ENCODE results near the gene EXOC4. TPM values are rescaled to one million over a fixed set of nuclear protein-coding genes. Genes with fewer than 3 reads are reported as not detected.

Gene EXOC4
- total RNA-seq, 1 experiment from 2014 or later, result 71.0 TPM

DNA sequence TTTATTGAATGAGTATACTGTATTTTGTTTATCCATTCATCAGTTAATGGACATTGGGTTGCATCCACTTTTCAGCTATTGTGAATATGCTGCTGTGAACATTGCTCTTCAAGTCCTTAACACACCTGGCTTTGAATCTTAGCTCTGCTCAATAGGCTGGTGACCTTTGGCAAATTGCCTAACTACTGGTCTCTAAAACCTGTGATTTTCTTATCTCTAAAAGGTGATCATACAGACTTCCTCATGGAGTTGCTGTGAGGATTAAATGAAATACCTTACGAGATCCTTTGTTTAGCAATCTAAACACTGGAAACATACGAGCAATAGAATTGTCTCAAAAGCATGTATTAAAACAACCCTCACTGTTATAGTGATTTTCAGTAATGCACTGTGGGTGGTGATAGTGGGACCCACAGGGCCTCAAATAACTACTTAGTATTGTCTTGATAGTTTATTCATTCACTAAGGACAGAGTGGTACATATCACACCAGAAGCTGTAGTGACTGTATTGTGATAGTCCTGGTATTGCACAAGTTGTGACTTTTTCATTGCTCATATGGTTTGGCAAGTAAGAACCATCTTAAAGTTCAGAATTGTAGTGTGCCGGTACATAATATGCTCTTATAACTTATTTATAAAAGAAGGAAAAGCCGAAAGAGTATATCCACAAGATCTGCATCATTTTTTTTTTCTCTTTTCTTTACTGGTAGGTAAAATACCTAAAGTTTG lies 257.6 kb downstream of the EXOC4 start:
- CTCF ChIA-PET, result no interaction called here
- intact Hi-C loops (cut with micrococcal nuclease; ENCODE audit: unreplicated experiment), result no loop called here

DNA sequence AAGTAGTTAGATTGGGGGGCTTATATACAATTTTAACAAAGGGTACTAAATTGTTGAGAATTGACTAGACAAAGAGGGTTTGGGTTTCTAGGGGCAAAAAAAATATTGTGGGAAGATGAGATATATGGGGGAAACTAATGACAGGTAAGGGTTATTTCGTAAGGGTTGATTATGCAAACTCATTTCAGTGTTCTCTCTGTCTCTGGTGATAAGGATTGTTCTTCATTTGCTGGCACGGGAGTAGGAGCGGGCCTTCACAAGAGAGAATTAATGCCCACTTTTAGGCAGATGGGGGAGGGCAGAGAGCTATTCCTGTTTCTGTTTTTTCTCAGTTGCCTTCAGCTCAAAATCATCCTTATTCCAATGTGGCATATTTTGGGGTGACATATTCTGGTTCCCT lies 258.4 kb downstream of the EXOC4 start:
- no peak overlapping the region for H3K27ac ChIP-seq (ENCODE audit: low read length)
- CTCF ChIA-PET, result no interaction called here
- H3K4me3 ChIP-seq (ENCODE audit: low read depth in 2 of 2, low read length in 2 of 2), result no peak overlapping the region
- TF ChIP-seq POLR2AphosphoS5 (IDR thresholded peaks at IDR 0.05; ENCODE audit: low read depth, low read length), result no peak
- no peak for TF ChIP-seq SIN3A (IDR thresholded peaks at IDR 0.05; ENCODE audit: borderline replicate concordance, insufficient read depth, low read depth, low read length)
- TF ChIP-seq, protein P1, sequence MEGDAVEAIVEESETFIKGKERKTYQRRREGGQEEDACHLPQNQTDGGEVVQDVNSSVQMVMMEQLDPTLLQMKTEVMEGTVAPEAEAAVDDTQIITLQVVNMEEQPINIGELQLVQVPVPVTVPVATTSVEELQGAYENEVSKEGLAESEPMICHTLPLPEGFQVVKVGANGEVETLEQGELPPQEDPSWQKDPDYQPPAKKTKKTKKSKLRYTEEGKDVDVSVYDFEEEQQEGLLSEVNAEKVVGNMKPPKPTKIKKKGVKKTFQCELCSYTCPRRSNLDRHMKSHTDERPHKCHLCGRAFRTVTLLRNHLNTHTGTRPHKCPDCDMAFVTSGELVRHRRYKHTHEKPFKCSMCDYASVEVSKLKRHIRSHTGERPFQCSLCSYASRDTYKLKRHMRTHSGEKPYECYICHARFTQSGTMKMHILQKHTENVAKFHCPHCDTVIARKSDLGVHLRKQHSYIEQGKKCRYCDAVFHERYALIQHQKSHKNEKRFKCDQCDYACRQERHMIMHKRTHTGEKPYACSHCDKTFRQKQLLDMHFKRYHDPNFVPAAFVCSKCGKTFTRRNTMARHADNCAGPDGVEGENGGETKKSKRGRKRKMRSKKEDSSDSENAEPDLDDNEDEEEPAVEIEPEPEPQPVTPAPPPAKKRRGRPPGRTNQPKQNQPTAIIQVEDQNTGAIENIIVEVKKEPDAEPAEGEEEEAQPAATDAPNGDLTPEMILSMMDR (IDR thresholded peaks at IDR 0.05), result no peak
- TF ChIP-seq TCF7L2 (IDR thresholded peaks at IDR 0.05; ENCODE audit: low read depth, low read length), result no peak
- TF ChIP-seq, protein P2, sequence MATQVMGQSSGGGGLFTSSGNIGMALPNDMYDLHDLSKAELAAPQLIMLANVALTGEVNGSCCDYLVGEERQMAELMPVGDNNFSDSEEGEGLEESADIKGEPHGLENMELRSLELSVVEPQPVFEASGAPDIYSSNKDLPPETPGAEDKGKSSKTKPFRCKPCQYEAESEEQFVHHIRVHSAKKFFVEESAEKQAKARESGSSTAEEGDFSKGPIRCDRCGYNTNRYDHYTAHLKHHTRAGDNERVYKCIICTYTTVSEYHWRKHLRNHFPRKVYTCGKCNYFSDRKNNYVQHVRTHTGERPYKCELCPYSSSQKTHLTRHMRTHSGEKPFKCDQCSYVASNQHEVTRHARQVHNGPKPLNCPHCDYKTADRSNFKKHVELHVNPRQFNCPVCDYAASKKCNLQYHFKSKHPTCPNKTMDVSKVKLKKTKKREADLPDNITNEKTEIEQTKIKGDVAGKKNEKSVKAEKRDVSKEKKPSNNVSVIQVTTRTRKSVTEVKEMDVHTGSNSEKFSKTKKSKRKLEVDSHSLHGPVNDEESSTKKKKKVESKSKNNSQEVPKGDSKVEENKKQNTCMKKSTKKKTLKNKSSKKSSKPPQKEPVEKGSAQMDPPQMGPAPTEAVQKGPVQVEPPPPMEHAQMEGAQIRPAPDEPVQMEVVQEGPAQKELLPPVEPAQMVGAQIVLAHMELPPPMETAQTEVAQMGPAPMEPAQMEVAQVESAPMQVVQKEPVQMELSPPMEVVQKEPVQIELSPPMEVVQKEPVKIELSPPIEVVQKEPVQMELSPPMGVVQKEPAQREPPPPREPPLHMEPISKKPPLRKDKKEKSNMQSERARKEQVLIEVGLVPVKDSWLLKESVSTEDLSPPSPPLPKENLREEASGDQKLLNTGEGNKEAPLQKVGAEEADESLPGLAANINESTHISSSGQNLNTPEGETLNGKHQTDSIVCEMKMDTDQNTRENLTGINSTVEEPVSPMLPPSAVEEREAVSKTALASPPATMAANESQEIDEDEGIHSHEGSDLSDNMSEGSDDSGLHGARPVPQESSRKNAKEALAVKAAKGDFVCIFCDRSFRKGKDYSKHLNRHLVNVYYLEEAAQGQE (IDR thresholded peaks at IDR 0.05; ENCODE audit: insufficient read depth in 1 of 2, low read depth in 2 of 2, low read length in 1 of 2), result no peak
- no peak for ATAC-seq
- in situ Hi-C loops (cut with HindIII; ENCODE audit: low pct_unique_long_range_greater_than_20kb, low sequenced_read_pairs) (no loop called here), intact Hi-C loops (cut with micrococcal nuclease; ENCODE audit: unreplicated experiment) (no loop called here)
- DNase-seq (ENCODE audit: low read depth, low spot score), result no peak
- BruUV-seq (replicated peaks), result no TSS peak
- H3K4me1 ChIP-seq (ENCODE audit: control insufficient read depth, insufficient read depth, low read length), result no peaks in the 10 kb centered on the region
- H3K36me3 ChIP-seq (ENCODE audit: control insufficient read depth, insufficient read depth, low read length), result no peaks in the 10 kb centered on the region
- POLR2A ChIA-PET, result no interaction called here
- no peaks in the 10 kb centered on the region for H3K27me3 ChIP-seq (ENCODE audit: control insufficient read depth, insufficient read depth, low read length)
- H3K9me3 ChIP-seq (ENCODE audit: control insufficient read depth, insufficient read depth, low read depth, low read length), result no peaks in the 10 kb centered on the region

More for the DNA sequence above, 257.6 kb downstream of the EXOC4 start:
- H3K4me1 ChIP-seq (ENCODE audit: control insufficient read depth, insufficient read depth, low read length), result no peaks in the 10 kb centered on the region
- TF ChIP-seq, protein P2 (IDR thresholded peaks at IDR 0.05; ENCODE audit: insufficient read depth in 1 of 2, low read depth in 2 of 2, low read length in 1 of 2), result no peak
- TF ChIP-seq, protein P1 (IDR thresholded peaks at IDR 0.05), result no peak
- TF ChIP-seq SIN3A (IDR thresholded peaks at IDR 0.05; ENCODE audit: borderline replicate concordance, insufficient read depth, low read depth, low read length) (no peak), POLR2AphosphoS5 (IDR thresholded peaks at IDR 0.05; ENCODE audit: low read depth, low read length) (no peak), TCF7L2 (IDR thresholded peaks at IDR 0.05; ENCODE audit: low read depth, low read length) (no peak)
- no peaks in the 10 kb centered on the region for H3K36me3 ChIP-seq (ENCODE audit: control insufficient read depth, insufficient read depth, low read length)
- H3K4me3 ChIP-seq (ENCODE audit: low read depth in 2 of 2, low read length in 2 of 2), result no peak overlapping the region
- POLR2A ChIA-PET, result no interaction called here
- H3K9me3 ChIP-seq (ENCODE audit: control insufficient read depth, insufficient read depth, low read depth, low read length), result no peaks in the 10 kb centered on the region
- no TSS peak for BruUV-seq (replicated peaks)
- DNase-seq (ENCODE audit: low read depth, low spot score) (no peak), ATAC-seq (no peak)
- H3K27me3 ChIP-seq (ENCODE audit: control insufficient read depth, insufficient read depth, low read length), result no peaks in the 10 kb centered on the region
- H3K27ac ChIP-seq (ENCODE audit: low read length), result no peak overlapping the region
- in situ Hi-C loops (cut with HindIII; ENCODE audit: low pct_unique_long_range_greater_than_20kb, low sequenced_read_pairs), result no loop called here

Data from Panc1 (cell line).